Right lobe of liver (tissue), 4 donors: ENCODE measurements around the gene RASAL2.

Experiments
- CTCF ChIP-seq, 4 donors: fragments of 200-600 bp in 3 of 4; fragments of 450-650 bp in 1 of 4; IDR thresholded peaks; one replicate each; pipeline versions ENCODE4 v1.5.1 to v1.8.0; 2016 to 2022; ENCODE audit warnings: antibody characterized with exemption in 4 of 4, mild to moderate bottlenecking in 2 of 4
- POLR2A ChIP-seq: fragments of 450-650 bp; IDR thresholded peaks from one replicate; pipeline ENCODE4 v1.6.1; 2017; ENCODE audit warnings: antibody characterized with exemption, mild to moderate bottlenecking
- donor health status: DM: no; HTN: no; CAD: no.
- donor health status: DM: no; HTN: no; CAD: no.
- donor health status: DM: no; HTN: yes; CAD: no.

GRCh38 chr1:178354816-178355215 lies 260.9 kb downstream of the RASAL2 start:
- TF ChIP-seq CTCF (IDR thresholded peaks at IDR 0.05) (no peak), POLR2A (no peak)
